K562 (cell line): Measurements from ENCODE around the gene NAA40. TPM values are rescaled to one million over a fixed set of nuclear protein-coding genes. Genes with fewer than 3 reads are reported as not detected.
A peak's percentile ranks its signal among the peaks of the same experiment; 100 is the strongest.

Experiments
- ATAC-seq: fragments of 200-7000 bp; cut with Tn5 transposase; 3 replicates; pipeline ENCODE4 v1.9.1; 2020; ENCODE audit warnings: moderate library complexity
- BruUV-seq: library from RNA; stranded (reverse); fragments of 400-500 nt; replicated peaks from 2 replicates; lab custom pipeline; 2021; lab: Mats Ljungman, UMichigan
- CTCF ChIA-PET: fragments of 300-600 bp; formaldehyde crosslinking; extraction: SDS; loops from one replicate; lab custom pipeline; 2021; ENCODE audit warnings: low intra/inter-chr PET ratio; lab: Yijun Ruan, JAX
- POLR2A ChIA-PET: fragments of 300-600, 350-650 bp; sonication (Branson Sonifier 250); formaldehyde crosslinking; extraction: SDS; loops from one replicate; lab custom pipeline; 2021; ENCODE audit warnings: antibody characterized with exemption, inconsistent platforms; lab: Yijun Ruan, JAX
- DNase-seq, 4 experiments: peaks; one replicate each; pipeline versions ENCODE4 v3.0.0 to v3.0.0-alpha.2; 2011 to 2018; ENCODE audit warnings: low spot score in 3 of 4, mixed read lengths in 3 of 4; ENCODE audit errors: extremely low read depth in 1 of 4
- FAIRE-seq: peaks from 2 replicates; lab custom pipeline; 2011; peaks lifted over from hg19 to GRCh38; lab: Jason Lieb, UNC
- H2AFZ ChIP-seq: 2 replicates; pipeline ENCODE4 v1.6.0; 2011; ENCODE audit warnings: low read depth, low read length, control low read depth, inconsistent platforms
- H3K27ac ChIP-seq: fragments of 200-600 bp; 3 replicates; pipeline ENCODE4 v1.8.0; 2011; ENCODE audit warnings: low read depth, mild to moderate bottlenecking, control low read depth, inconsistent platforms, low read length, moderate library complexity, mixed read lengths; ENCODE audit errors: extremely low read depth
- H3K27me3 ChIP-seq, 2 experiments: fragments of 300-600 bp in 1 of 2; 2 replicates in 1 of 2; 3 replicates in 1 of 2; pipeline versions ENCODE4 v1.6.0 to v1.8.0; 2011; ENCODE audit warnings: inconsistent platforms in 2 of 2, low read length in 2 of 2, mild to moderate bottlenecking in 1 of 2, mixed read lengths in 1 of 2, moderate library complexity in 1 of 2; ENCODE audit not compliant: control insufficient read depth in 2 of 2, insufficient read depth in 2 of 2
- H3K36me3 ChIP-seq: fragments of 300-600 bp; 3 replicates; pipeline ENCODE4 v1.8.0; 2011; ENCODE audit warnings: mild to moderate bottlenecking, low read length, inconsistent platforms; ENCODE audit not compliant: control insufficient read depth, insufficient read depth
- H3K4me1 ChIP-seq, 2 experiments: fragments of 200-600 bp in 1 of 2; replicated peaks in 1 of 2; 2 replicates in 1 of 2; 3 replicates in 1 of 2; pipeline versions ENCODE4 v1.5.1 to v1.8.0; 2011; ENCODE audit warnings: inconsistent platforms in 2 of 2, low read length in 2 of 2, mild to moderate bottlenecking in 1 of 2, mixed read lengths in 1 of 2, moderate library complexity in 1 of 2; ENCODE audit not compliant: control insufficient read depth in 2 of 2, insufficient read depth in 2 of 2
- H3K4me2 ChIP-seq: 2 replicates; pipeline ENCODE4 v1.6.1; 2011; ENCODE audit warnings: low read length, control low read depth, inconsistent platforms, mixed read lengths; ENCODE audit not compliant: insufficient read depth
- H3K4me3 ChIP-seq: fragments of 200-600 bp; sonication (generic), shearing (Covaris generic); 2 replicates; pipeline ENCODE4 v1.5.1; 2016; ENCODE audit warnings: control low read depth, inconsistent platforms
- H3K79me2 ChIP-seq: fragments of 200-600 bp; 3 replicates; pipeline ENCODE4 v1.8.0; 2011; ENCODE audit warnings: low read length, inconsistent platforms; ENCODE audit not compliant: control insufficient read depth, insufficient read depth
- H3K9ac ChIP-seq, 2 experiments: 2 replicates each; pipeline versions ENCODE4 v1.6.0 to v1.6.1; 2011; ENCODE audit warnings: low read depth in 2 of 2, low read length in 2 of 2, control low read depth in 1 of 2, inconsistent platforms in 1 of 2, mild to moderate bottlenecking in 1 of 2, mixed read lengths in 1 of 2; ENCODE audit not compliant: insufficient read depth in 1 of 2
- H3K9me1 ChIP-seq: one replicate; pipeline ENCODE4 v1.6.0; 2011; ENCODE audit warnings: inconsistent platforms, mild to moderate bottlenecking, low read length, moderate library complexity; ENCODE audit not compliant: control insufficient read depth, insufficient read depth
- H3K9me3 ChIP-seq: replicated peaks from 2 replicates; pipeline ENCODE4 v1.5.1; 2011; ENCODE audit warnings: low read depth, low read length, inconsistent platforms; ENCODE audit not compliant: control insufficient read depth, insufficient read depth
- H4K20me1 ChIP-seq: replicated peaks from 2 replicates; pipeline ENCODE4 v1.6.1; 2011; ENCODE audit warnings: low read length, inconsistent platforms, mixed read lengths; ENCODE audit not compliant: control insufficient read depth, insufficient read depth
- BACH1 ChIP-seq: fragments of 200-800 bp; sonication (Bioruptor generic); IDR thresholded peaks from 2 replicates; pipeline ENCODE4 v1.6.1; 2016; ENCODE audit warnings: missing genetic modification characterization, missing compliant biosample characterization
- CHD4 ChIP-seq: fragments of 200-600 bp; sonication (generic); IDR thresholded peaks from 3 replicates; pipeline ENCODE4 v1.6.1; 2012; ENCODE audit warnings: low read depth, mild to moderate bottlenecking, mixed read lengths, low read length, inconsistent platforms; ENCODE audit not compliant: insufficient read depth, insufficient replicate concordance, poor library complexity, severe bottlenecking
- ELF1 ChIP-seq: fragments of 200-800 bp; sonication (Bioruptor generic); IDR thresholded peaks from 2 replicates; pipeline ENCODE4 v1.6.1; 2016; ENCODE audit warnings: missing genetic modification characterization, missing compliant biosample characterization
- HNRNPK ChIP-seq: fragments of 200-400 bp; formaldehyde crosslinking; IDR thresholded peaks from one replicate; pipeline ENCODE4 v1.6.1; 2018; ENCODE audit warnings: mild to moderate bottlenecking, low read depth, low read length; ENCODE audit not compliant: poor library complexity, severe bottlenecking
- PHB ChIP-seq: fragments of 250-450 bp; sonication (Bioruptor Pico); IDR thresholded peaks from 2 replicates; pipeline ENCODE4 v1.5.0; 2021
- SMAD1 ChIP-seq: fragments of 150-350 bp; IDR thresholded peaks from 2 replicates; pipeline ENCODE4 v1.6.1; 2014; ENCODE audit warnings: low read length, low read depth; ENCODE audit not compliant: partially characterized antibody
- SP2 ChIP-seq: IDR thresholded peaks from 2 replicates; pipeline ENCODE4 v1.6.1; 2011; ENCODE audit warnings: mild to moderate bottlenecking, low read depth, low read length, moderate library complexity; ENCODE audit not compliant: poor library complexity, severe bottlenecking; ENCODE audit errors: extremely low read depth
- SPI1 ChIP-seq: IDR thresholded peaks from 2 replicates; pipeline ENCODE4 v1.6.1; 2011; ENCODE audit warnings: low read depth, low read length, control low read depth, borderline replicate concordance
- WHSC1 ChIP-seq: IDR thresholded peaks from one replicate; pipeline ENCODE4 v1.6.1; 2012; ENCODE audit warnings: low read length, control low read depth, inconsistent platforms
- ZNF12 ChIP-seq: sonication (generic); formaldehyde crosslinking; IDR thresholded peaks from 2 replicates; pipeline ENCODE4 v1.4.0; 2020; ENCODE audit warnings: mild to moderate bottlenecking, missing genetic modification reagents
- ZNF143 ChIP-seq: sonication (generic); formaldehyde crosslinking; IDR thresholded peaks from 2 replicates; pipeline ENCODE4 v1.9.0; 2022; ENCODE audit warnings: mild to moderate bottlenecking, missing genetic modification reagents
- ZNF282 ChIP-seq: sonication (generic); formaldehyde crosslinking; IDR thresholded peaks from 2 replicates; pipeline ENCODE4 v1.8.1; 2023; ENCODE audit warnings: missing genetic modification reagents
- ZNF311 ChIP-seq: fragments of 250-450 bp; sonication (Bioruptor Pico); IDR thresholded peaks from 2 replicates; pipeline ENCODE4 v1.4.0; 2020; ENCODE audit warnings: mild to moderate bottlenecking, moderate library complexity
- ZNF316 ChIP-seq: fragments of 450-650 bp; IDR thresholded peaks from 2 replicates; pipeline ENCODE4 v1.6.1; 2016
- ZNF586 ChIP-seq: fragments of 450-650 bp; formaldehyde crosslinking; conservative IDR thresholded peaks from 2 replicates; pipeline ENCODE4 v1.4.0; 2020; ENCODE audit warnings: mild to moderate bottlenecking, moderate library complexity
- WGBS: fragments of 100-300 bp; shearing (Covaris generic); methylation state at CpG from one replicate; pipeline ENCODE4 v1.1.6; 2016; ENCODE audit warnings: low coverage, mixed read lengths; ENCODE audit not compliant: insufficient coverage; ENCODE audit errors: missing lambda C conversion rate; 5-methylcytosine and 5-hydroxymethylcytosine counted together
- in situ Hi-C: fragments of 300-500 bp; cut with MboI; formaldehyde crosslinking; loops from 4 replicates; pipeline ENCODE4 v1.15.0; 2018; ENCODE audit warnings: inconsistent platforms, mixed read lengths
- intact Hi-C: fragments of 100-400 bp; cut with micrococcal nuclease; formaldehyde crosslinking; loops from 2 replicates; pipeline ENCODE4 v1.14.2; 2022
- polyA plus RNA-seq, 8 experiments: library from polyadenylated mRNA; depleted of rRNA in 4 of 8; stranded (reverse) in 5 of 8; unstranded in 3 of 8; fragments of >200 nt; fragmentation: Nextera tagmentation in 2 of 8; fragmentation: Illumina TruSeq in 1 of 8; extraction: Ambion mirVana in 2 of 8; extraction: Trizol in 1 of 8; gene quantifications; 2 replicates each; pipeline versions ENCODE4 v1.2.1 to v1.2.3, GENCODE V29; 2011 to 2014; ENCODE audit warnings: inconsistent platforms in 1 of 8, missing spikeins in 1 of 8
- total RNA-seq, 7 experiments: library from RNA; depleted of rRNA in 6 of 7; stranded (reverse); fragments of >200 nt in 6 of 7; fragmentation: Illumina TruSeq in 2 of 7; extraction: Trizol in 2 of 7; gene quantifications; 2 replicates each; pipeline versions ENCODE4 v1.2.1 to v1.2.3, GENCODE V29; 2011 to 2021; ENCODE audit warnings: low replicate concordance in 1 of 7
- TF ChIP-seq, protein P1 (sequence below): fragments of 250-450 bp; sonication (Bioruptor Pico); IDR thresholded peaks from 2 replicates; pipeline ENCODE4 v1.9.0; 2021; ENCODE audit warnings: mild to moderate bottlenecking, inconsistent platforms
- TF ChIP-seq, protein P2 (sequence below): fragments of 450-650 bp; conservative IDR thresholded peaks from 2 replicates; pipeline ENCODE4 v1.6.1; 2016; ENCODE audit warnings: missing genetic modification characterization, low read depth, mild to moderate bottlenecking, missing compliant biosample characterization, moderate library complexity
- TF ChIP-seq, protein P3 (sequence below): sonication (generic); formaldehyde crosslinking; IDR thresholded peaks from 2 replicates; pipeline ENCODE4 v1.8.0; 2022; ENCODE audit warnings: mild to moderate bottlenecking, missing genetic modification reagents

NAA40 gene
- total and polyA plus RNA-seq, 9 of the 15 experiments (the other 6 are each of a cell fraction or from before 2014, with no cell fraction given) = 6.2 to 39.0 (median 23.1) TPM

DNA sequence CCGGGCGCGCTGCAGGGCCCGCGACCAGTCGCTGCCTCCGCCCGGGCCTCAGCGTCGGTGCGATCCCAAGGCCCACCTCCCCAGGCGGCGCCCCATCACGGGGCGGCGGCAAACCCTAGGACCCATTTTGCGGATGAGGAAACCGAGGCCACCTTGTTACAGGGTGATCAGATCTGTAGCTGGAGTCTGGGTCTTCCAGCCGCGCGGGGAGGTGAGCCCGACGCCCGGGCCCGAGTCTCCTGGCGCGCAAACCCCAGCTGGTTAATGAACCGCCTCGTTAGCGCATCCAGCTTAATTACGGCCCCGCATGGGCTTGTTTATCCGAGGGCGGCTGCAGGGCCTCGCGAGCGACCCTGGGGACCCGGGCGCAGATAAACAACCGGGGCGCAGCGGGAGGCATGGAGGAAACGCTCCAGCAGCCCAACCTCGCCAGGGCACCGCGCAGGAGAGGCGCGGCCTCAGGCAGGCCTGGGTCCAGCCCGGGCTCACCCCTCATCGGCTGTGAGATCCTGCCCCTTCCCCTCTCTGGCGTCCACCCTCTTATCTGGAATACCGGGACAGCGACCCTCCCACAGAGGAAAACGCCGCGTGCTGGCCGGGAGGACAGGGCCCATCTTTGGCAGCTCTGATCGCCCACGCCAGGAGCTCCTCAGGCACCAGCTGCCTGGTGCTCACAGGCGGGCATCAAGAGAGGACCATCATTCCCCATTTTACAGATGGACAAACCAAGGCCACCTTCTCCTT lies 62.1 kb downstream of the NAA40 start:
- no peaks in the 10 kb centered on the region for H3K9me1 ChIP-seq
- ChIA-PET CTCF (no interaction called here), POLR2A (interaction anchor here (1.2 to 2.8 kb wide), 2 partner anchors 10 to 16 kb away, joined by 4 to 12 read pairs; no protein-coding TSS in a partner anchor)
- no peaks in the 10 kb centered on the region for H3K9me3 ChIP-seq
- FAIRE-seq = no peak
- peaks cover 26% of the 10 kb centered on the region for H4K20me1 ChIP-seq
- no peak overlapping the region for H2AFZ ChIP-seq
- ATAC-seq = no peak
- H3K4me3 ChIP-seq = no peak overlapping the region
- no peaks in the 10 kb centered on the region for H3K27me3 ChIP-seq
- H3K9ac ChIP-seq = no peak overlapping the region
- intact Hi-C loops = loop anchor here (10.0 kb wide), 2 partner anchors 94 to 144 kb away; no protein-coding TSS in a partner anchor
- DNase-seq = no peak
- peaks cover 51% of the 10 kb centered on the region; the same call in 2 of the 3 replicates for H3K36me3 ChIP-seq
- no peak overlapping the region for H3K27ac ChIP-seq
- H3K4me2 ChIP-seq = no peak overlapping the region
- no TSS peak for BruUV-seq
- in situ Hi-C loops = no loop called here
- H3K79me2 ChIP-seq = no peaks in the 10 kb centered on the region
- WGBS = 86% methylated on average over 30 of the region's 60 CpGs
- H3K4me1 ChIP-seq = peaks cover 0 to 69% of the 10 kb centered on the region in 2 experiments; a peak in 2 of 5 replicates
- TF ChIP-seq HNRNPK (no peak), ZNF12 (CRISPR knock-in tag) (no peak), ELF1 (tag) (no peak), ZNF311 (no peak), ZNF586 (CRISPR knock-in tag) (no peak), ZNF143 (no peak), PHB (CRISPR knock-in tag) (no peak), SPI1 (no peak), SP2 (no peak), ZNF316 (no peak), SMAD1 (no peak), ZNF282 (CRISPR knock-in tag) (0 out of 2 replicates have a peak, but pooled peaks have one; percentile 53), WHSC1 (no peak), BACH1 (no peak), CHD4 (no peak)
- TF ChIP-seq, protein P1, sequence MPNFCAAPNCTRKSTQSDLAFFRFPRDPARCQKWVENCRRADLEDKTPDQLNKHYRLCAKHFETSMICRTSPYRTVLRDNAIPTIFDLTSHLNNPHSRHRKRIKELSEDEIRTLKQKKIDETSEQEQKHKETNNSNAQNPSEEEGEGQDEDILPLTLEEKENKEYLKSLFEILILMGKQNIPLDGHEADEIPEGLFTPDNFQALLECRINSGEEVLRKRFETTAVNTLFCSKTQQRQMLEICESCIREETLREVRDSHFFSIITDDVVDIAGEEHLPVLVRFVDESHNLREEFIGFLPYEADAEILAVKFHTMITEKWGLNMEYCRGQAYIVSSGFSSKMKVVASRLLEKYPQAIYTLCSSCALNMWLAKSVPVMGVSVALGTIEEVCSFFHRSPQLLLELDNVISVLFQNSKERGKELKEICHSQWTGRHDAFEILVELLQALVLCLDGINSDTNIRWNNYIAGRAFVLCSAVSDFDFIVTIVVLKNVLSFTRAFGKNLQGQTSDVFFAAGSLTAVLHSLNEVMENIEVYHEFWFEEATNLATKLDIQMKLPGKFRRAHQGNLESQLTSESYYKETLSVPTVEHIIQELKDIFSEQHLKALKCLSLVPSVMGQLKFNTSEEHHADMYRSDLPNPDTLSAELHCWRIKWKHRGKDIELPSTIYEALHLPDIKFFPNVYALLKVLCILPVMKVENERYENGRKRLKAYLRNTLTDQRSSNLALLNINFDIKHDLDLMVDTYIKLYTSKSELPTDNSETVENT = no peak
- TF ChIP-seq, protein P2, sequence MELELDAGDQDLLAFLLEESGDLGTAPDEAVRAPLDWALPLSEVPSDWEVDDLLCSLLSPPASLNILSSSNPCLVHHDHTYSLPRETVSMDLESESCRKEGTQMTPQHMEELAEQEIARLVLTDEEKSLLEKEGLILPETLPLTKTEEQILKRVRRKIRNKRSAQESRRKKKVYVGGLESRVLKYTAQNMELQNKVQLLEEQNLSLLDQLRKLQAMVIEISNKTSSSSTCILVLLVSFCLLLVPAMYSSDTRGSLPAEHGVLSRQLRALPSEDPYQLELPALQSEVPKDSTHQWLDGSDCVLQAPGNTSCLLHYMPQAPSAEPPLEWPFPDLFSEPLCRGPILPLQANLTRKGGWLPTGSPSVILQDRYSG (tag) = no peak
- TF ChIP-seq, protein P3, sequence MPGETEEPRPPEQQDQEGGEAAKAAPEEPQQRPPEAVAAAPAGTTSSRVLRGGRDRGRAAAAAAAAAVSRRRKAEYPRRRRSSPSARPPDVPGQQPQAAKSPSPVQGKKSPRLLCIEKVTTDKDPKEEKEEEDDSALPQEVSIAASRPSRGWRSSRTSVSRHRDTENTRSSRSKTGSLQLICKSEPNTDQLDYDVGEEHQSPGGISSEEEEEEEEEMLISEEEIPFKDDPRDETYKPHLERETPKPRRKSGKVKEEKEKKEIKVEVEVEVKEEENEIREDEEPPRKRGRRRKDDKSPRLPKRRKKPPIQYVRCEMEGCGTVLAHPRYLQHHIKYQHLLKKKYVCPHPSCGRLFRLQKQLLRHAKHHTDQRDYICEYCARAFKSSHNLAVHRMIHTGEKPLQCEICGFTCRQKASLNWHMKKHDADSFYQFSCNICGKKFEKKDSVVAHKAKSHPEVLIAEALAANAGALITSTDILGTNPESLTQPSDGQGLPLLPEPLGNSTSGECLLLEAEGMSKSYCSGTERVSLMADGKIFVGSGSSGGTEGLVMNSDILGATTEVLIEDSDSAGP (CRISPR knock-in tag) = no peak
